GM19043 (cell line): ENCODE measurements around the gene TUSC2.

ENCODE experiments used
- ATAC-seq: cut with Tn5 transposase; IDR thresholded peaks from one replicate; pipeline ENCODE4 v1.9.1; 2021; ENCODE audit warnings: low read depth; ENCODE audit not compliant: unreplicated experiment

Gene TUSC2, protein sequence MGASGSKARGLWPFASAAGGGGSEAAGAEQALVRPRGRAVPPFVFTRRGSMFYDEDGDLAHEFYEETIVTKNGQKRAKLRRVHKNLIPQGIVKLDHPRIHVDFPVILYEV

DNA sequence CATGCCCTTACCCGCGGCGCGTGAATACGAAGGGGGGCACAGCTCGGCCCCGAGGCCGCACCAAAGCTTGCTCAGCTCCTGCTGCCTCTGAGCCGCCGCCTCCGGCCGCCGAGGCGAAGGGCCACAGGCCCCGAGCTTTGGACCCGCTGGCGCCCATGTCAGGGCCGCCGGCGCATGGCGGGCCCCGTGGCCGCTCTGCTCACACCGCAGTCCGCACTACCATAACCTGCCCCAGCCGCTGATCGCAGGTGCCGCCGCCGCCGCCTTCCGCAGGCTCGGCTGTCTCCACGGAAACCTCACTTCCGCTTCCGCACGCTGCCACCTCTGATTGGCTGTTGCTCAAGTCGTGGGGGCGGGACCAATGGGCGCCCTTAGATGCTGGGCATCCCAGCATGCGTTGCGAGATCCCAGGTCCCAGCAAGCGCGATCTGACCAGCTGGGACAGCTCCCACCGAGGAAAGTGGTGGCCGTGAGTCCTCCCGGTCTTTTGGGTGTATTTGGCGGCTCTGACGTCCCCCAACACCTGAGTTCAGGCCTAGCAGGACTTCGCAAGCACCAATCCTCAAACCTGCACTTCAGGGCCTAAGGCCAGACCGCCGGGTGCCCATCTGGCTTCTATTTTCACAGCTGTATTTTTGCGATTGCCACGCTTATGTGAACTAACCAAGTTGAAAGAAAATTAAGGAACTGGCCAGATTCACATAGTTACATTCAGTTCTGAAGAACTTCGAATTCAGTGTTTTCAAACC is at the start of gene TUSC2:
TSS of gene TUSC2 (minus strand) at position 281 of the 749 bp plus-strand sequence. CDS start at position 157, 124 bp downstream.
- peak; percentile 88 for ATAC-seq

DNA sequence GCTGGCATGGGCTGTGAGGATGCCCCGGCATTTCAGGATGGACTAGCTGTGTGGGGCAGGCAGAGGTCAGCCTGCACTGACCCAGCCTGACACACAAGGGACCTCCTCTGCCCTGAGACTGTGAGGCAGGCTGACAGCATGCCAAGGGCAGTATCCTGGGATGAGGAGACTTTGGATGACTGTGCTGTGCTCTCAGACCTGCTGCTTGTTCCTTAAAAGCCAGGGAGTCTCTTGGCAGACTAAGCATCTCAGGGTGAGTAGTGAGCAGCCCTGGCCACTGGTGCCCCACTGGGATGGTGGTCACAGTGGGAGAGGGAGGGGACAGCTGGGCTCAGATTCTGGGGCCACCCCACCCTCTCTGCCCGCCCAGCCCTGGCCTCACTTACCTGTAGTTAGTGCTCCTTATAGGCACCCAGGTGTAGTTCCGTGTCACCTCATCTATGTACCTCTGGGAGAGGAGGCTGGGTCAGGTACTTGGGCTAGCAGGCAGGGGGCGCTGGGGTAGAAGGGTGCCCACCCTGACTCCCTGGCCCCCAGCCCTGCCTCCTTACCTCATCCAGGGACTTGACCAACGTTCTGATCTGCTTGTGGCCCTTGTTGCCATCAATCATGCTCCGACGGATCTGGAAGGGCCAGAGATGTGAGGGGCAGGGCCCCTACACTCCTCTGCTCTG is 47.4 kb upstream of the TUSC2 start:
- no peak for ATAC-seq

DNA sequence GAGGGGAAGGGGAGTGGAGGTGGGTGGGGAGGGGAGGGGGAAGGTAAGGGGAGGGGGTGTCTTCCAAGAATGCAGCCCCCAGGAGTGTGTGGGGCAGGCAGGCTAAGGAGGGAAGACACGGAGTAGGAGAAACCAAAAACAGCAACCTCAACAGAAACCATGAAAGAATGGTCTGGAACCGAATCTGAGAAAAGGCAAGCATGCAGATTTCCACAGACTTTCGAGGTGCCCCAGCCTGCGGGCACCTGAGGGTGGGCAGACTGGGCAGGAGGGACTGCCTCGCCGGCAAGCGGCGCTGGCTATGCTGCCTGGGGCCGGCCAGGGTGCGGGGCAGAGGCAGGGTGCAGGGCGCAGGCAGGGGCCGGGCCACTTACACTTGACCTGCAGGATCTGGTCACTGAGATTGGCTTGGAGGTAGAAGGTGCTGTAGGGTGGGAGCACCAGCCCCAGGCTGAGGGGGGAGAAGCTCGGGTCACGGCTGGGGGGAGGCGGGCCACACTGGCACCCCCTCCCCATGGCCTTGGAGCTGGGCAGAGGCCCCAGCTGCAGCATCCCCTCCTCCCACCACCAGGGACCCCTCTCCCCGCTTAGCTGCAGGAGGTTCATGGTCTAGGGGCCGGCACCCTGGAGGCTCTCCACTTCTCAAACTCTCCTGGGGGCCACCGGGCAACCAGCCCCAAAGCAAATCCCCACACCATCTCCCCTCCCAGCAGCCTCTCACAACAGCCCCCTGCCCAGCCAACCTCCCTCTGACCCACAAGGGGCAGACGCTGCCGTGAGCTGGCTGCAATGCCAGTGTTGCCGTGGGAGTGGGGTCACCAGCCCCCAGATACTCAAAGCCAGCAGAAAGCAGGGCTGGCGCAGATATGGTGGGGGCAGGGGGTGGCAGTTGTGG is 46.6 kb upstream of the TUSC2 start:
- ATAC-seq, result no peak

DNA sequence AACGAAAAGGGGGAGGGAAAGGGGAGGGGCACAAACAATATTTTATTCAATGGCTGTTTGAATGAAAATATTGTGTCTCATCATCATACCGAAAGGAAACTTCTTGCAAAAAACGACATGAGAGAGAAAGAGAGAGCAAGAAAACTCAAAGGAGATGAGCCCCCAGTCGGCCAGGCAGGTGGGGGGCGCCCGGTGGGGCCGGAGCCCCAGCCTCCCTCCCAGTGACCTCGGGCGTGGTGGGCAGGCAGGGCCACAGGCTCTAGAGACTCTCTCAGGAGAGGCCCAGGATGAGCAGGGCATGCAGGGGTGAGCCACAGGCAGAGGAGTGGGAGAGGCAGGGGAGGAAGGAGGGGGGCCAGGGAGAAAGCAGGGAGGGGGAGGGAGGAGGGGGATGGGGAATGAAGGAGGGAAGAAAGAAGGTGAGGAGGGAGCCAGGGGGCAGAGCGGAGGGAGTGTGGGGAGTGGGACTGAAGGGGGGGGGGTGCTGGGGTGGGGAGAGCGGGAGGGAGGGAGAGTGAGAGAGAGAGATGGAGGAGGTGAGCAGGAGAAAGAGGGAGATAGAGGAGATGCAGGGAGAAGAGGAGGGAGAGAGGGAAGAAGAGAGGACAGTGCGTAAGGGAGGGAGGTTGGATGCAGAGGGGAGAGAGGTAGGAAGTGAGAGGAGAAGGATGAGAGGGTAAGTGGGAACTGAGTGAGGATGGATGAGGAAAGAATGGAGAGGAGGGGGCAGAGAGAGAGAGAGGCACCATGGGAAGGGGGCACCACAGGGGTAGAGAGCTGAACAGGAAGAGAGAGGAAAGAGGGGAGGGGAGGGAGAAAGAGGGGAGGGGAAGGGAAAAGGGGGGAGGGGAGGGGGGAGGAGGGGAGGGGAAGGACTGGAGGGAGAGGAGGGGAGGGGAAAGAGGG is 45.4 kb upstream of the TUSC2 start:
- no peak for ATAC-seq

DNA sequence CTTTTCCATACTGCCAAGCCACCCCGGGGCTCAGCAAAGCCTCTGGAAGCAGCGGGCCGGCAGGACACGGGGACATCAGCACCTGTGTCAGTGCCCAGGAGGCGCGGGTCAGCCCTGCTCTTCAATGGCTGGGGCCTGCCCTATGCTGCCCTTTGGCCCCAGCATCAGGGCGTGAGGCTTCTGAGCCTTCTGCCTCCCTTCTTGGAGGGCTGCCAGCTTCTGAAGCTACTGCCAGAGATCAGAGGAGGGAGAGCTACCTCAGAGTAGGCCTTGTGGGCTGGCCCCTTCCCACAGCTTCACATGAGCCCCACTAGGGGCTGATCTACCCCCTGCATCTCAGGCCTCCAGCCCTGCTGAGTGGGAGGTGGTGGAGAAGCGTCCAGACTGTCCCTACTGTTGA is 44.3 kb upstream of the TUSC2 start:
- no peak for ATAC-seq

DNA sequence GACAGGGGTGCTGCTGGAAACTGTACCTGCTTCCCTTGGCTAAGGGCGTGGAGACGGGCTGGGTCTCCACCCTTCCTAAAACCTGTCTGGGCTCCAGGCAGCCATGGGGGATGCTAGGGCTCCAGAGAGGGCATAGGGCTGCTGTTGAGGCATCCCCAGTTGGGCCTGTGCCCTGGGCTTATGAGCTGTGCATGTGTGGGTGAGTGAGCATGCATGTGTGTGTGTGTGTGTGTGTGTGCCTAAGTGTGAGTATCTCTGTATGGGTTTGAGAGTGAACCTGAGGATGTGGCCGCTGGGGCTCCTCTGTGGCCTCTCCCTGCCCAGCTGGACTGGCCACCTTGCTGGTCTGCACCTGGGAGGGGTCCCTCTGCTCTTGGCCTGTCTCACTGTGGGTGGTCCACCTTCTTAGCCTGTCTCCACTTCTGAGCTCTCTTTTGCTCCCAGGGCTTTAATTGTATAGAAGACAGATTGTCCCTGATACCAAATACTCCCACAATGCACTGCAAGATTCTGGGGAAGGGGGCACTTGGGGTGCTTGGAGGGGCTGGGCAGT is 43.2 kb upstream of the TUSC2 start:
- no peak for ATAC-seq

DNA sequence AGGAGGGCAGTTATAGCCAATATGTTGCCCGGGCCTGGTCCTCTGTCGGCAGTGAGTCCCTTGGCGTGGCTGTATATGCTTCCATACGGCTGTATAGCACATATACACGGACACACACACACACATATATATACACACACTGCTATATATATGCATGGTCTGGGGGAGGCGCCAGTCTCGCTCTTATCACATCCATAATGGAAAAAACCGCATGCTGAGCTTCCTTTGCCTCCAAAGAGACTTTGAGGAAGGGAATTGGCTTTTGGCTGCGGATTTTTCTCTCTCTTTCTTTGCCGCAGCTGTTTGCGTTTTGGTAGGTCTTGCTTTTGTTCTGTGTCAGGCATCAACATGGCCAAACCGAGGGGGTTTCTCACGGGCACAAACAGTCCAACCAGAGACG is 42.6 kb upstream of the TUSC2 start:
- no peak for ATAC-seq

DNA sequence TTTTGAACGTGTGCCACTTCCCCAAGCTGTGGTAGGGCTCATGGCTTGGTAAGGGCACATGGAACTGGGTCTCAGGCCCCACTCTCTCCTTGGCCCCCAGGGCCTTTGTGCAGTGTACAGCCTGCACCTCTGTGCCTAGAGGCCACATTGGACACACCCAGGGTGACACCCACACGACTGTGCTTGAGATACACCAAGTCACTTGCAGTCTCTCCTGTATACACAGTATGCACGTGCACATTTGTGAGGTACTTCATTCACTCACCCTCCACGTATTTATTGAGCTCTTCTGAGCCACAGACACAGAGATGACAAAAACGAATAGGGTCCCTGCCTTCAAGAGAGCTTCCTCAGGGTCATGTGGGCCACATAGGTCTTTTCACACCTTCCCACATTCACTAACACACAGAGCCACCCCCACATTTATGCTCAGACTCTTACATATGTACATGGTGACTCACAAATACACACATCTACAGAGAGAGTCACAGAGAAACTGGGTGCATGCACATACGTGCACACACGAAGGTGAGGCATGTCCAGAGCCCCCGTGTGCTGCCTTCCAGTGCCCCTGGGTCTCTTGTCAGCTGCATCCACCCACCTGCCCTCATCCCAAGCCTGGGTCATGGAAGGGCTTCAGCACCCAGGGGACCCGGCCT is 41.1 kb upstream of the TUSC2 start:
- ATAC-seq, result no peak

DNA sequence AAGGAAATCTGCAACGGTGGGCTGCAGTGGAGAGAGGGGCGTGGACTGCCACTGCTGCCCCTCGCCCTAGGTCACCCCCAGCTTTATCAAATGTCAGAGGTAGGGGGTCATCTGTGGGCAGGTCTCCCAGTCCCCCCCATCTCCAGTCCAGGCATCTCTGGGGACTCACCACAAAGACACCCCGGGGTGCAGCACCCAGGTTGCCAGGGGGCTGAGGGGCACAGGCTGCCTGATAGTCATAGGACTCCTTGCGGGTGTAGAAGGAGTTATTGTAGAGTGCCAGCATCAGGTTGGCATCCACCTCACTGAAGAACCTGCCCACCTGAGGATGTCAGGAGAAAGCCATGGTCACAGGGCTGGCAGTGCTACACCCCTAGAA is 37.8 kb upstream of the TUSC2 start:
- ATAC-seq, result no peak

DNA sequence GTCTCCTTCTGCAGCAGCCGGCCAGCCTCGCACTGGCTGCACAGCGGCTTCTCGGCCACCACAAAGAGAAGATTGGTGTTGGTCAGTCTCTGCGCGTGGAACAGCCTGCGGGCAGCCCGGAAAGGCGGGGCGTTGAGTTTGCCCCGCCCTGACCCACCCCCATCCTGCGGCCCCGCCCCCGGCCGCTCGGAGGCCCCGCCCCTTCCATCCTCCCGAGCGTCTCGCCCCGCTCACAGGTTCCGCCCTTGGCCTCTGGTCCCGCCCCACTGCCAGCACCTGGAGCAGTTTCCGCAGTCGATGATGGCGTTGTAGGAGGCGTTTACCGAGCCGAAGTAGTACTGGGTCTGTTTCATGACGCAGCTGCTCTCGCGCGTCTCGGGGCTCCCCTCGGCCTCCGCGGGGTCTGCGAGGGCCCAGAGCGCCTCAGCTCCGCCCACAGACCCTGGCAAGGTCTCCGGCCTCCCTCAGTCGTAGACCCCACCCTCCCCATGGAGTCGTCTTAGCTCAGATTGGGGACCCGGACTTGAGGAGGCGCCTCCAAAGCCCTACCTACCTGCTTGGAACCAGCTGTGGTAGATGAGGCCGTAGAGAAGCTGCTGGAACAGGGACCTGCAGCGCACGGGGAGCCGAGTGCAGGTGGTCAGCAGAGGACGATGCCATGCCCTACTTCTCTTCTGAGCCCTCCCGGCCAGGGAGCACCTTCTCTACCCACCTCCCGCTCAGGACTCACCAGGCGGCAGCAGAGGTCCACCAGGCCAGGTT is 37.2 kb upstream of the TUSC2 start:
- ATAC-seq, result peak; percentile 89

DNA sequence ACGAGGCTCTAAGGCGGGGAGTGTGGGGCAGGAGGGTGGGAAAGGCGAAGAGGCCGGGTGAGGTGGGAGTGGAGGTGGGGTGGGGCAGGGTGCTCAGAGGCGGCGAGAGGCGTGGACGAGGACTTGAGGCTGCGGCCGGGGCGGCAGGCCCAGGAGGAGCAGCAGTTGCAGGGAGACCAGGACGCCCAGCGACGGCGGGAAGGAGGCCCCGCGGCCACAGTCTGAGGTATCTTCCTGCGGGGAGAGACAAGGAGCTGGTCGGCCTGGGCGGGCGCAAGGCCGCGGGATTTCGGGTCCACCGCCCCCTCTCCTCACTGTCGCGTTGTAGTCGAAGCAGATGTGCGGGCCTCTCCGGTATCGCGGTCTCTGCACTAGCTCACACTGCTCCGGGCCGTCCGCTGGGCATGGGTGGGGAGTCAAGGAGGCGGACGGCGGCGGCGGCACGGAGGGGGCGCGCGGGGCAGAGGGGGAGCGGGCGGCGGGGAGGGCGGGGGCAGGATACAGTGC is 36.6 kb upstream of the TUSC2 start:
- ATAC-seq, result peak; percentile 20

DNA sequence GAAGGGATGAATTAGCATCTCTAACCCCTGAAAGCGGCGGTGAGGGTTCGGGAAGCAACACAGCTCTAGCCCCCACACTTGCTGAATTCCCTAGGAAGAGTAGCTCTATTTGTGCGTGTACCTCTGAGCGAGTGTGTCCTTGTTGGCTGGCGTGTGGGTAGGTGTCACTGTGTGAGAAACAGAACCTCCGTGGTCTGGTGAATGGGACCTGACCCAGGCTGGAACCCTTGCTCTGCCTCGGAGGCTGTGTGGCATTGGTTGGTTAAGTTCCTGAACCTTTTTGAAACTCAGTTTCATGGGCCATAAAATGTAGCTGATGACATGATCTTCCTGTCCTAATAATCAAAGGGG is 31.7 kb upstream of the TUSC2 start:
- ATAC-seq, result no peak

DNA sequence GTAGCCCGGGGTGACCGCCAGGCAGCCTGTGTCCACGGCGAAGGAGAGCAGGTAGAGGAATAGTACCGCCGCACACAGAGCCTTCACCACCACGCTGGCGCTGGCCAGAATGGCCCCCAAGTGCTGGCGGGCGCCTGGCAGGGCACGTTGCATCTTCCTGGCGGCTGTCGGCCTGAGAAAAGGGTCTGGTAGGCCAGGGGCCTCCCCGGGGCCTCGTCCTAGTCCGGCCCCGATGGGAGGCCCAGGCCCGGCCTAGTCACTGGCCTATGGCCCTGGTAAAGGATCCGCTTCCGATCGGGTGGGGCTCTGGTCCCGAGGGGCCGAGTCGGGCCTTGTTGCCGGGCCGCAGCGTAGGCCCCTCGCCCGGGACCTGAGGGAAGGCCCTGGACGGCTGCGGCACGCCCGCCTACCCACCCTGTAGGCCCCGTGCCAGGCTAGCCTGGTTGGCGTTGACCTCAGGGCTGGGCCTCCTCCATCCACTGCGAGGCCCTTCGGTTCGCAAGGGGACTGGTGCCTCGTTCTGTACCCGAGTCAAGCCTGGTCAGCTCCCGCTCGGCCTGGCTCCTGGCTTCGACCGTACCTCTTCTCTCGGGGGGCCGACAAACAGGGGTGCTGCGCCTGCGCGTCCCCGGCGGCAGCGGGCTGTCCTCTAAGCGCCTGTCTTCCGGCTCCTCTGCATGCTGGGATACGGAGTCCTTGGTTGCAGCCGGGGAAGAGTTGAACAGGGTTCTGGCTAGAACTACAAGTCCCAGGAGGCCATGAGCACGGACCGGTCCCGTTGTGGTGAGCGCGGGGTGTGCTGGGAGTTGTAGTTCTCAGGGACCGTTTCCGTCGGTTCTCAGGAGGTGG is 31.1 kb upstream of the TUSC2 start, which contains the start of gene TMEM115:
TSS of gene TMEM115 (minus strand) at position 611 of the 849 bp plus-strand sequence. CDS start at position 153, 458 bp downstream.
- ATAC-seq, result peak; percentile 100

DNA sequence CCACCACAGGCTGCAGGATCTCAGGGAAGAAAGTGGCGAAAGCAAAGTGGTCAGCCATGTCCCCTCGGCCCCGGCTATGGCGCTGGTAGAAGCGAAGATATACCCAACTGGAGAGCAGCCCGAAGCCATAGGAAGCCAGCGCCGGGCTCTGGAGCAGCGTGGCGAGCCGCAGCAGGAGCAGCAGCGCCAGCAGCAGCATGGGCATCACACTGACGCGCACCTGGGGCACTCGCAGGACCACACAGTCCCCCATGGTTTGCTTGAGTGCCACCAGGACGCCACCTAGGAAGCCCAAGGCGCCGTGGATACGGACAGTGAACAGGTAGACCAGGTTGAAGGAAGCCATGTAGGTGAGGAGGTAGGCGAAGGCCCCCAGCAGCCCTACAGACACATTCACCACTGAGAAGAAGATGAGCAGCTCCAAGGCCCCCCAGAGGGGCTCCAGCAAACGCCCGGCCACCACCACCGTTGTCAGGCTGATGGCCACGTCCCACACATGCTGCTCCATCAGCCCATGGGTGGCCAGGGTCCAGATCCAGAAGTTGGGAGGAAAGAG is 30.4 kb upstream of the TUSC2 start:
- no peak for ATAC-seq

DNA sequence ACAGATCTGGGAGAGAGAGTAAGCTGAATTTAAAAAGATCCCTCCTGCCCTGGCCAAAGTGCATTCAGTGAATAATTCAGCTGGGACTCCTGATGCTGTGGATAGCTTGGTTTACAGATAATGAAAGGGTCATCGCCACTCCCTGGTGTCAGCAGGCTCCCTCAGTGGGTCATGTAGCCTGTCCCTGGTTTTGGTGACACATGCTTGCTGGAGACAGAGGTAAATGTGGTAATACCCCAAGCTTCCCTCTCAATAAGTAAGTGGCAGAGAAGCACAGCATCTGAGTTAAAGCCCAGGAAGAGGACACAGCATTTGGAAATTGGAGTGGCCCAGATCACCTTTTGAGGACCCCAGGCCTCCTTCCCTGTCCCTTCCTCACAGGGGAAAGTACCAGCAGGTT is 29.5 kb upstream of the TUSC2 start:
- no peak for ATAC-seq

DNA sequence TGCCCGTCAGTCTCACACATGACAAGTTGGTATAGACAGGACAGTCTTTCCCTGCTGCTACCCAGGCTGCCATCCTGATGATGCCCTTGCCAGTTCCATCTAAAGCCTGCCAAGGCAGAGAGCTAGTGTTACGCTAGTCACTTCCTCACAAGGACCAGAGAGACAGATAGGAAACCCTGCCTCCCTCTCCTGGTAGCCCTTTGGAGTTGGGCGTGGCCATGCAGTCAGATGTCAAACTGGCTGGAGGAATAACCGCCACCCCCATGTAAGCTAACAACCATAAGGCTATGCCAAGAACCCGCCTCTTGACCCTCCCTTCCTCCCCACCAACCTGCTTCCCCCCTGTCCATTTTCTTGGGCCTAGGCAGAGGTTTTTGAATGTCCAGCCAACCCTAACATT is 28.5 kb upstream of the TUSC2 start:
- ATAC-seq, result no peak
